WTC11 (cell line): ENCODE data around the gene GPX8.

Source experiments
- CBFB ChIP-seq: sonication (generic); formaldehyde crosslinking; IDR thresholded peaks from 2 replicates; pipeline ENCODE4 v1.8.1; 2022; ENCODE audit warnings: mild to moderate bottlenecking, low read depth, missing genetic modification reagents
- E2F1 ChIP-seq: sonication (generic); formaldehyde crosslinking; IDR thresholded peaks from 2 replicates; pipeline ENCODE4 v1.8.0; 2022; ENCODE audit warnings: mild to moderate bottlenecking, missing genetic modification reagents
- ESRRA ChIP-seq: sonication (generic); formaldehyde crosslinking; IDR thresholded peaks from 2 replicates; pipeline ENCODE4 v1.8.1; 2022; ENCODE audit warnings: mild to moderate bottlenecking, missing genetic modification reagents, borderline replicate concordance
- ETV6 ChIP-seq: sonication (generic); formaldehyde crosslinking; IDR thresholded peaks from 2 replicates; pipeline ENCODE4 v1.8.1; 2022; ENCODE audit warnings: mild to moderate bottlenecking, missing genetic modification reagents
- MAX ChIP-seq: sonication (generic); formaldehyde crosslinking; IDR thresholded peaks from 2 replicates; pipeline ENCODE4 v1.8.0; 2022; ENCODE audit warnings: mild to moderate bottlenecking, missing genetic modification reagents
- SP1 ChIP-seq: sonication (generic); formaldehyde crosslinking; conservative IDR thresholded peaks from 2 replicates; pipeline ENCODE4 v1.8.1; 2022; ENCODE audit warnings: missing genetic modification reagents
- TF ChIP-seq, protein P1 (sequence below): fragments of 200-600 bp; IDR thresholded peaks from 2 replicates; pipeline ENCODE4 v1.8.0; 2022; ENCODE audit warnings: antibody characterized with exemption
- TF ChIP-seq, protein P2 (sequence below): sonication (generic); formaldehyde crosslinking; IDR thresholded peaks from 2 replicates; pipeline ENCODE4 v1.8.1; 2022; ENCODE audit warnings: mild to moderate bottlenecking, missing genetic modification reagents, moderate library complexity, borderline replicate concordance
- TF ChIP-seq, protein P3 (sequence below): sonication (generic); formaldehyde crosslinking; IDR thresholded peaks from 2 replicates; pipeline ENCODE4 v1.8.0; 2022; ENCODE audit warnings: missing genetic modification reagents

DNA sequence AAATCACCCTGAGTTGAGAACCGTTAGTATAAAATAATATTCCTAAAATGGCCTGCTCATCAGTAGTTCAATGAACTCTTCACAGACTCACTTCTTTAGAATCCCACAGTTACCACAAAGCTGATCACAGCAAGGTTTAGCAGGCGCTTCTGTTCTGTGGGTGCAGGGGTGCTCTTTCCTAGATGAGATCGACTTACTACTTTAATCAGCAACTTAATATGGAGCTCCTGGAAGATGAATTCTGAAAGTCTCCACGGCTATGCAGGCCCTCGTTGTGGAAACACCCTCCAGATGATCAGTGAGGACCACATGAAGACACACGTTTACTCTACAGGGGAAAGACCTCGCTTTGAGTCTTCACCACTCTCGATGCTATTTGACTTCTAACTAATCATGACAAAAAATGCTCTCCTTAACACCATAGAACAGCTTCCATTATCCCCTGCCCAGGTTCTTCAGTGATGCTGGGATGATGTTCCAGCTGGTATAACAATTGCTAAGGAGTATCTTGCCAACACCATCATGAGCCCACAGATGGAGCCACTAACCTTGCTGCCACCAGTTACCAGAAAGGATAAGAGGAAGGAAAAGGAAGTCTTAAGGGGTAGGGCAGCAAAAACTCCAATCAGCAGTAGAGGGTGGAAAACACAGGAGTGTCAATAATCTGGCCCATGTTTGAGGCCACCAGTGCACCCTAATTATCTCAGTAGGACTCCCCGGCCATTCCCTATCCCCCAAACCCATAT, 17.9 kb upstream of the GPX8 start:
- TF ChIP-seq ESRRA (CRISPR knock-in tag) = no peak
- TF ChIP-seq, protein P1, sequence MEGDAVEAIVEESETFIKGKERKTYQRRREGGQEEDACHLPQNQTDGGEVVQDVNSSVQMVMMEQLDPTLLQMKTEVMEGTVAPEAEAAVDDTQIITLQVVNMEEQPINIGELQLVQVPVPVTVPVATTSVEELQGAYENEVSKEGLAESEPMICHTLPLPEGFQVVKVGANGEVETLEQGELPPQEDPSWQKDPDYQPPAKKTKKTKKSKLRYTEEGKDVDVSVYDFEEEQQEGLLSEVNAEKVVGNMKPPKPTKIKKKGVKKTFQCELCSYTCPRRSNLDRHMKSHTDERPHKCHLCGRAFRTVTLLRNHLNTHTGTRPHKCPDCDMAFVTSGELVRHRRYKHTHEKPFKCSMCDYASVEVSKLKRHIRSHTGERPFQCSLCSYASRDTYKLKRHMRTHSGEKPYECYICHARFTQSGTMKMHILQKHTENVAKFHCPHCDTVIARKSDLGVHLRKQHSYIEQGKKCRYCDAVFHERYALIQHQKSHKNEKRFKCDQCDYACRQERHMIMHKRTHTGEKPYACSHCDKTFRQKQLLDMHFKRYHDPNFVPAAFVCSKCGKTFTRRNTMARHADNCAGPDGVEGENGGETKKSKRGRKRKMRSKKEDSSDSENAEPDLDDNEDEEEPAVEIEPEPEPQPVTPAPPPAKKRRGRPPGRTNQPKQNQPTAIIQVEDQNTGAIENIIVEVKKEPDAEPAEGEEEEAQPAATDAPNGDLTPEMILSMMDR = no peak
- no peak for TF ChIP-seq ETV6 (CRISPR knock-in tag)
- TF ChIP-seq, protein P2, sequence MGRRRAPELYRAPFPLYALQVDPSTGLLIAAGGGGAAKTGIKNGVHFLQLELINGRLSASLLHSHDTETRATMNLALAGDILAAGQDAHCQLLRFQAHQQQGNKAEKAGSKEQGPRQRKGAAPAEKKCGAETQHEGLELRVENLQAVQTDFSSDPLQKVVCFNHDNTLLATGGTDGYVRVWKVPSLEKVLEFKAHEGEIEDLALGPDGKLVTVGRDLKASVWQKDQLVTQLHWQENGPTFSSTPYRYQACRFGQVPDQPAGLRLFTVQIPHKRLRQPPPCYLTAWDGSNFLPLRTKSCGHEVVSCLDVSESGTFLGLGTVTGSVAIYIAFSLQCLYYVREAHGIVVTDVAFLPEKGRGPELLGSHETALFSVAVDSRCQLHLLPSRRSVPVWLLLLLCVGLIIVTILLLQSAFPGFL (CRISPR knock-in tag) = no peak
- TF ChIP-seq, protein P3, sequence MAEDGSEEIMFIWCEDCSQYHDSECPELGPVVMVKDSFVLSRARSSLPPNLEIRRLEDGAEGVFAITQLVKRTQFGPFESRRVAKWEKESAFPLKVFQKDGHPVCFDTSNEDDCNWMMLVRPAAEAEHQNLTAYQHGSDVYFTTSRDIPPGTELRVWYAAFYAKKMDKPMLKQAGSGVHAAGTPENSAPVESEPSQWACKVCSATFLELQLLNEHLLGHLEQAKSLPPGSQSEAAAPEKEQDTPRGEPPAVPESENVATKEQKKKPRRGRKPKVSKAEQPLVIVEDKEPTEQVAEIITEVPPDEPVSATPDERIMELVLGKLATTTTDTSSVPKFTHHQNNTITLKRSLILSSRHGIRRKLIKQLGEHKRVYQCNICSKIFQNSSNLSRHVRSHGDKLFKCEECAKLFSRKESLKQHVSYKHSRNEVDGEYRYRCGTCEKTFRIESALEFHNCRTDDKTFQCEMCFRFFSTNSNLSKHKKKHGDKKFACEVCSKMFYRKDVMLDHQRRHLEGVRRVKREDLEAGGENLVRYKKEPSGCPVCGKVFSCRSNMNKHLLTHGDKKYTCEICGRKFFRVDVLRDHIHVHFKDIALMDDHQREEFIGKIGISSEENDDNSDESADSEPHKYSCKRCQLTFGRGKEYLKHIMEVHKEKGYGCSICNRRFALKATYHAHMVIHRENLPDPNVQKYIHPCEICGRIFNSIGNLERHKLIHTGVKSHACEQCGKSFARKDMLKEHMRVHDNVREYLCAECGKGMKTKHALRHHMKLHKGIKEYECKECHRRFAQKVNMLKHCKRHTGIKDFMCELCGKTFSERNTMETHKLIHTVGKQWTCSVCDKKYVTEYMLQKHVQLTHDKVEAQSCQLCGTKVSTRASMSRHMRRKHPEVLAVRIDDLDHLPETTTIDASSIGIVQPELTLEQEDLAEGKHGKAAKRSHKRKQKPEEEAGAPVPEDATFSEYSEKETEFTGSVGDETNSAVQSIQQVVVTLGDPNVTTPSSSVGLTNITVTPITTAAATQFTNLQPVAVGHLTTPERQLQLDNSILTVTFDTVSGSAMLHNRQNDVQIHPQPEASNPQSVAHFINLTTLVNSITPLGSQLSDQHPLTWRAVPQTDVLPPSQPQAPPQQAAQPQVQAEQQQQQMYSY (CRISPR knock-in tag) = no peak
- no peak for TF ChIP-seq E2F1
- no peak for TF ChIP-seq SP1 (CRISPR knock-in tag)
- no peak for TF ChIP-seq CBFB (CRISPR knock-in tag)
- no peak for TF ChIP-seq MAX
